Measurements from ENCODE around the gene POU6F2.

- TF ChIP-seq, protein P1, sequence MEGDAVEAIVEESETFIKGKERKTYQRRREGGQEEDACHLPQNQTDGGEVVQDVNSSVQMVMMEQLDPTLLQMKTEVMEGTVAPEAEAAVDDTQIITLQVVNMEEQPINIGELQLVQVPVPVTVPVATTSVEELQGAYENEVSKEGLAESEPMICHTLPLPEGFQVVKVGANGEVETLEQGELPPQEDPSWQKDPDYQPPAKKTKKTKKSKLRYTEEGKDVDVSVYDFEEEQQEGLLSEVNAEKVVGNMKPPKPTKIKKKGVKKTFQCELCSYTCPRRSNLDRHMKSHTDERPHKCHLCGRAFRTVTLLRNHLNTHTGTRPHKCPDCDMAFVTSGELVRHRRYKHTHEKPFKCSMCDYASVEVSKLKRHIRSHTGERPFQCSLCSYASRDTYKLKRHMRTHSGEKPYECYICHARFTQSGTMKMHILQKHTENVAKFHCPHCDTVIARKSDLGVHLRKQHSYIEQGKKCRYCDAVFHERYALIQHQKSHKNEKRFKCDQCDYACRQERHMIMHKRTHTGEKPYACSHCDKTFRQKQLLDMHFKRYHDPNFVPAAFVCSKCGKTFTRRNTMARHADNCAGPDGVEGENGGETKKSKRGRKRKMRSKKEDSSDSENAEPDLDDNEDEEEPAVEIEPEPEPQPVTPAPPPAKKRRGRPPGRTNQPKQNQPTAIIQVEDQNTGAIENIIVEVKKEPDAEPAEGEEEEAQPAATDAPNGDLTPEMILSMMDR (IDR thresholded peaks at IDR 0.05; ENCODE audit: low read depth, low read length, poor library complexity, severe bottlenecking), result no peak
- no peak for TF ChIP-seq EZH2phosphoT487 (IDR thresholded peaks at IDR 0.05; ENCODE audit: borderline replicate concordance, low read length)
Measured at GRCh38 chr7:39075210-39075609, 97.5 kb downstream of the POU6F2 start.

Data from DOHH2 (cell line).